Measurements from ENCODE around the gene RBMXL3.
"Not testable (repeated sequence)": the region's sequence is repeated elsewhere in the genome, so short reads cannot be mapped to it uniquely, and the experiment has no call there.

Gene RBMXL3

DNA sequence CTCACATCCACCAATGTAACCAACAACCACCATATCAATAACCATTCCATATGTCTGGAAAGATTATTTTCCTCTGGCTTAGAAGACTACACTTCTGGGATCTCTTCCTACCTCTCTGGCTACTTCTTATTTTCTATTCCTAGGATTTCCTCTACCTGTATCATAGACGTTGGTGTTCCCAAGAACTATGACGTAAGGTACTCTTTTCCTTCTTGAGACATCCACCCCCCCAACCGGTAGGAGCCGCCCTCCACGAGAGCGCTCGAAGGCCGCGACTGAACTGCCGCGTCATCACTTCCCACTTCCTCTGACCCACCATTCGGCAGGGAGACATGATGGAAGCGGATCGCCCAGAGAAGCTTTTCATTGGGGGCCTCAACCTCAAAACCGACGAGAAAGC lies at the start of gene RBMXL3:
Gene RBMXL3, plus strand, starts transcription at position 301 of the 400 bp plus-strand sequence. Its CDS starts 32 bp downstream, at position 333.
- intact Hi-C loops (cut with DNase I): no loop called here
- DNase-seq: no peak

DNA sequence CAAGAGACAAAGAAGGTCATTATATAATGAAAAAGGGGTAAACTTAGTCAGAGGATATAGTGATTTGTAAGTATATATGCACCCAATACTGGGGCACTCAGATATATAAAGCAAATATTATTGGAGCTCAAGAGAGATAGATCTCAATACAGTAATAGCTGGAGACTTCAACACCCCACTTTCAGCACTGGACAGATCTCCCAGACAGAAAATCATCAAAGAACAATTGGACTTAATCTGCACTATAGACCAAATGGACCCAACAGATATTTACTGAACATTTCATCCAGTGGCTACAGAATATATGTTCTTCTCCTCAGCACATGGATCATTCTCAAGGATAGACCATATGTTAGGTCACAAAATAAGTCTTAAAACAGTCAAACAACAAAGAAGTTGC lies 47.2 kb upstream of the RBMXL3 start:
- intact Hi-C loops (cut with DNase I): no loop called here
- DNase-seq: no peak

DNA sequence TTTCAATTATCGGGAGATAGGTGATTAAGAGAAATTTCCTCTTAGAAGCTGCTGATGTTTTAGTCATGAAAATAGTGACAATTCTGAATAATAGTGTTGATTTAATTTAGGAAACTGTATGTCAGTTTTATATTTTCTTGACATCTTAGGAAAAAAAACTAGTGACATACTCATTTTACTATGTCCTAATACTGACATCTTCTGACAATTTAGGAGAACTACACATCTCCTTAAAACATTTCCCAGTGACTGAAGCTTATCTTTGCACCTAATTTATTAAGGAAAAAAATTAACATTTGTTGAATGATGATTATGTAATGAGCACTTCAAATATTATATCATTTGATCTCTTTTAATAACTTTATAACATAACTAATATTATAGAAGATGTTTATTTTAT lies 42.0 kb upstream of the RBMXL3 start:
- intact Hi-C loops (cut with DNase I): no loop called here
- DNase-seq: no peak

GRCh38 chrX:115173181-115173580 lies 16.0 kb upstream of the RBMXL3 start:
- intact Hi-C loops (cut with DNase I): no loop called here
- DNase-seq: no peak

- intact Hi-C loops (cut with DNase I): no loop called here
- DNase-seq: no peak
Measured at GRCh38 chrX:115174548-115174947, 14.7 kb upstream of the RBMXL3 start.

GRCh38 chrX:115177932-115178331 lies 11.3 kb upstream of the RBMXL3 start:
- intact Hi-C loops (cut with DNase I): no loop called here
- no peak for DNase-seq

- no peak for DNase-seq
- intact Hi-C loops (cut with DNase I): no loop called here
Measured at GRCh38 chrX:115178473-115178872, 10.7 kb upstream of the RBMXL3 start.

DNA sequence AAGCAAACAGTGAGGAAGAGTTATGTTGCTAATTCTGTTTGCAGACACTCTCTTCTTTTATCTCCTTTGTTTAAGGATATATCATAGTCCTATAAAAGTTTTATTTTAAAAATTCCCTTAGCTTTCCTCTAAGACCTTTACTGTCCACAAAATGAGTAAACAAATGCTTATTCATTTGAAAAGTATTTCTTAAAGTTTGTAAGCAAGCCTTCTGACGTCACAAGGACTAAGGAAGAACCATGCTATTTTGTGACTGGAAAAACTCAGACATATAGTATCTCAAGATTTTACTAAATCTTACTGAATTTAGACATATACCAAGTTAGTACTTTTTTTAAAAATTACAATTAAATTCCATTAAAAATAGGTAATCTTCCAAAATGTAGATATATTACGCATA lies 5.2 kb upstream of the RBMXL3 start:
- no peak for DNase-seq
- intact Hi-C loops (cut with DNase I): no loop called here

- intact Hi-C loops (cut with DNase I): no loop called here
- DNase-seq: no peak
Measured at GRCh38 chrX:115189646-115190635, 731 bp downstream of the RBMXL3 start.

GRCh38 chrX:115190636-115191489 lies 1.7 kb downstream of the RBMXL3 start:
- intact Hi-C loops (cut with DNase I): no loop called here
- DNase-seq: no peak

GRCh38 chrX:115191490-115192243 lies 2.5 kb downstream of the RBMXL3 start:
- intact Hi-C loops (cut with DNase I): no loop called here
- no peak for DNase-seq

GRCh38 chrX:115192244-115192700 lies 3.1 kb downstream of the RBMXL3 start:
- intact Hi-C loops (cut with DNase I): no loop called here

GRCh38 chrX:115204040-115204439 lies 14.8 kb downstream of the RBMXL3 start:
- intact Hi-C loops (cut with DNase I): no loop called here
- no peak for DNase-seq

More at GRCh38 chrX:115192244-115192700, 3.1 kb downstream of the RBMXL3 start:
- no peak for DNase-seq

DNA sequence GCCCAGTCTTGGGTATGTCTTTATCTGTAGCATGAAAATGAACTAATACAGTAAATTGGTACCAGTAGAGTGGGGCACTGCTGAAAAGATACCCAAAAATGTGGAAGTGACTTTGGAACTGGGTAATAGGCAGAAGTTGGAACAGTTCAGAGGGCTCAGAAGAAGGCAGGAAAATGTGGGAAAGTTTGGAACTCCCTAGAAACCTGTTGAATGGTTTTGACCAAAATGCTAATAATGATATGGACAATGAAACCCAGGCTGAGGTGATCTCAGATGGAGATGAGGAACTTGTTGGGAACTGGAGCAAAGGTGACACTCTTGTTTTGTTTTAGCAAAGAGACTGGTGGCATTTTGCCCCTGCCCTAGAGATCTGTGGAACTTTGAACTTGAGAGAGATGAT lies 20.3 kb downstream of the RBMXL3 start:
- not testable (repeated sequence) for DNase-seq

DNA sequence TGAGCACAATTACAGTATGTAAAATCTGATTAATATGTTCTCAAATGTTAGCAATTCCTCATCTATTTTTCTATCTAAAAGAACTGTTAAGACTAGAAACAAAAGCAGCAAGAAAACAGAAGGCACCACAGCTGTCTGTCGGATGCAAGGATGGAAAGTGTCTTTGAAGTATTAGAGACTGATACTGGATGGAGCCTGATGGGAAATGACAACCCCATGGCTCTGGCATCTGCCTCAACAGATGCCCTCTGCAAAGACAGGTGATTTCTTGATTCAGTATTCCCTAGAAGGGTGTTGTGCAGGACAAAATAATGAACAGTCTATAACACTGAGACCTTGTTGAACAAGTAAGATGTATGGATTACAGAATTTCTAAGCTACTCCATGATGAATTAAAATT lies 24.9 kb downstream of the RBMXL3 start:
- no peak for DNase-seq
- intact Hi-C loops (cut with DNase I): no loop called here

More for the DNA sequence above, 20.3 kb downstream of the RBMXL3 start:
- intact Hi-C loops (cut with DNase I): not testable (repeated sequence)

- intact Hi-C loops (cut with DNase I): no loop called here
Measured at GRCh38 chrX:115214605-115215004, 25.4 kb downstream of the RBMXL3 start.

DNA sequence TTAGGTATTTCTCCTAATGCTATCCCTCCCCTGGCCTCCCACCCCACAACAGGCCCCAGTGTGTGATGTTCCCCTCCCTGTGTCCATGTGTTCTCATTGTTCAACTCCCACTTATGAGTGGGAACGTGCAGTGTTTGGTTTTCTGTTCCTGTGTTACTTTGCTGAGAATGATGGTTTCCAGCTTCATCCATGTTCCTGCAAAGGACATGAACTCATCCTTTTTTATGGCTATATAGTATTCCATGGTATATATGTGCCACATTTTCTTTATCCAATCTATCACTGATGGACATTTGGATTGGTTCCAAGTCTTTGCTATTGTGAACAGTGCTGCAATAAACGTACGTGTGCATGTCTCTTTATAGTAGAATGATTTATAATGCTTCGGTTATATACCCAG lies 28.1 kb downstream of the RBMXL3 start:
- intact Hi-C loops (cut with DNase I); DNase-seq: not testable (repeated sequence)

More at GRCh38 chrX:115214605-115215004, 25.4 kb downstream of the RBMXL3 start:
- no peak for DNase-seq

GRCh38 chrX:115226929-115227328 lies 37.7 kb downstream of the RBMXL3 start:
- intact Hi-C loops (cut with DNase I): no loop called here
- peak in 11 of 42 donors; percentile 4 to 43 (median 9) for DNase-seq

Data from head of caudate nucleus (tissue), 42 donors.